Measurements from ENCODE around the gene KRT38.

DNA sequence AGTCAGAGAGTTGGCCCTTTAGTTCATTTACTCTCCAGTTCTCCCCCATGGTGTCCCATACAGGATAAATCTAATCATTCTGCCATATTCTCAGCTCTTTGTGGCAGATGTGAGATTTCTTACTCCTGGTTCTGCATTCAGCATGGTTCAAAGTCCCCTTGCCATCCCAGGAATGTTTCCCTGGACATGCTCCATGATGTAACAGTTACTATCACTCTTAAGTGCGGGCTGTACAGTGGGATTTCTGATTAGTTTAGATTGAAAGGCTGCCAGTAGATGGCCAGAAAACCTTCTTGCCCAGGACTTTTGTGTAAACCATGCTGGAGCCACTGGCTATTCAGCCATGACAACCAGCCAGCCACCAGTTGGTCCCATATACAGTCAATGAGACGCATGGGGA, 26.8 kb downstream of the KRT38 start:
- TF ChIP-seq, protein P1, sequence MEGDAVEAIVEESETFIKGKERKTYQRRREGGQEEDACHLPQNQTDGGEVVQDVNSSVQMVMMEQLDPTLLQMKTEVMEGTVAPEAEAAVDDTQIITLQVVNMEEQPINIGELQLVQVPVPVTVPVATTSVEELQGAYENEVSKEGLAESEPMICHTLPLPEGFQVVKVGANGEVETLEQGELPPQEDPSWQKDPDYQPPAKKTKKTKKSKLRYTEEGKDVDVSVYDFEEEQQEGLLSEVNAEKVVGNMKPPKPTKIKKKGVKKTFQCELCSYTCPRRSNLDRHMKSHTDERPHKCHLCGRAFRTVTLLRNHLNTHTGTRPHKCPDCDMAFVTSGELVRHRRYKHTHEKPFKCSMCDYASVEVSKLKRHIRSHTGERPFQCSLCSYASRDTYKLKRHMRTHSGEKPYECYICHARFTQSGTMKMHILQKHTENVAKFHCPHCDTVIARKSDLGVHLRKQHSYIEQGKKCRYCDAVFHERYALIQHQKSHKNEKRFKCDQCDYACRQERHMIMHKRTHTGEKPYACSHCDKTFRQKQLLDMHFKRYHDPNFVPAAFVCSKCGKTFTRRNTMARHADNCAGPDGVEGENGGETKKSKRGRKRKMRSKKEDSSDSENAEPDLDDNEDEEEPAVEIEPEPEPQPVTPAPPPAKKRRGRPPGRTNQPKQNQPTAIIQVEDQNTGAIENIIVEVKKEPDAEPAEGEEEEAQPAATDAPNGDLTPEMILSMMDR (IDR thresholded peaks at IDR 0.05): no peak
- no peak for TF ChIP-seq POLR2A (IDR thresholded peaks at IDR 0.05)
